Ureter (tissue), 1 donor: ENCODE results near the gene TPO. TPM values are rescaled to one million over a fixed set of nuclear protein-coding genes. Genes with fewer than 3 reads are reported as not detected.
"Not testable (repeated sequence)": the region's sequence is repeated elsewhere in the genome, so short reads cannot be mapped to it uniquely, and the experiment has no call there.

ENCODE experiments used
- DNase-seq: peaks from one replicate; pipeline ENCODE4 v3.0.0-alpha.2; 2020; ENCODE audit warnings: low spot score
- total RNA-seq: library from RNA; stranded (reverse); gene quantifications from one replicate; pipeline ENCODE4 v1.2.4, GENCODE V29; 2023
- donor health status: DM: yes; HTN: yes; CAD: no.

TPO gene
- total RNA-seq, 1 donor from 2014 or later: 4.2 TPM

GRCh38 chr2:1502891-1503304, 89.6 kb downstream of the TPO start:
- no peak for DNase-seq

- no peak for DNase-seq
Measured at GRCh38 chr2:1503471-1504310, 90.4 kb downstream of the TPO start.

- no peak for DNase-seq
Measured at GRCh38 chr2:1504311-1504750, 91.1 kb downstream of the TPO start.

- no peak for DNase-seq
Measured at GRCh38 chr2:1505031-1505441, 91.8 kb downstream of the TPO start.

- DNase-seq: no peak
Measured at GRCh38 chr2:1509271-1510065, 96.2 kb downstream of the TPO start.

- DNase-seq: no peak
Measured at GRCh38 chr2:1510176-1510575, 96.9 kb downstream of the TPO start.

- DNase-seq: no peak
Measured at GRCh38 chr2:1511455-1511854, 98.2 kb downstream of the TPO start.

- no peak for DNase-seq
Measured at GRCh38 chr2:1512321-1513289, 99.3 kb downstream of the TPO start.

GRCh38 chr2:1514391-1515072, 101.3 kb downstream of the TPO start:
- no peak for DNase-seq

- DNase-seq: no peak
Measured at GRCh38 chr2:1515073-1515430, 101.8 kb downstream of the TPO start.

GRCh38 chr2:1515986-1516797, 102.9 kb downstream of the TPO start:
- DNase-seq: no peak

GRCh38 chr2:1516798-1517060, 103.5 kb downstream of the TPO start:
- no peak for DNase-seq

GRCh38 chr2:1517291-1517690, 104.0 kb downstream of the TPO start:
- not testable (repeated sequence) for DNase-seq

- no peak for DNase-seq
Measured at GRCh38 chr2:1517786-1518185, 104.5 kb downstream of the TPO start.

GRCh38 chr2:1518331-1518803, 105.1 kb downstream of the TPO start:
- DNase-seq: no peak

GRCh38 chr2:1518867-1519530, 105.7 kb downstream of the TPO start:
- no peak for DNase-seq

- DNase-seq: no peak
Measured at GRCh38 chr2:1521191-1521877, 108.1 kb downstream of the TPO start.

GRCh38 chr2:1521878-1522830, 108.9 kb downstream of the TPO start:
- DNase-seq: no peak
